Nephron progenitor cell (in vitro differentiated cells): ENCODE results near the gene IFT20.

Experiments used
- DNase-seq: peaks from one replicate; pipeline ENCODE4 v3.0.0; 2021
- H3K27ac Mint-ChIP-seq: 2 replicates; pipeline ENCODE4 v1.8.0; 2021; ENCODE audit warnings: mild to moderate bottlenecking, moderate library complexity, mixed read lengths
- H3K27me3 Mint-ChIP-seq: 2 replicates; pipeline ENCODE4 v1.8.0; 2021; ENCODE audit warnings: mild to moderate bottlenecking, low read depth, mixed read lengths; ENCODE audit not compliant: poor library complexity
- H3K36me3 Mint-ChIP-seq: 2 replicates; pipeline ENCODE4 v1.8.0; 2021; ENCODE audit warnings: low read depth, mixed read lengths
- H3K4me1 Mint-ChIP-seq: 2 replicates; pipeline ENCODE4 v1.8.0; 2021; ENCODE audit warnings: mixed read lengths
- H3K4me3 Mint-ChIP-seq: 2 replicates; pipeline ENCODE4 v1.8.0; 2021; ENCODE audit warnings: mild to moderate bottlenecking, moderate library complexity, mixed read lengths
- H3K9me3 Mint-ChIP-seq: 2 replicates; pipeline ENCODE4 v1.8.0; 2021; ENCODE audit warnings: mild to moderate bottlenecking, moderate library complexity, mixed read lengths
- CTCF ChIP-seq: fragments of 200-600 bp; sonication (generic); IDR thresholded peaks from 2 replicates; pipeline ENCODE4 v1.5.0; 2021; ENCODE audit warnings: antibody characterized with exemption

IFT20 gene

GRCh38 chr17:28327709-28328108 is 7.6 kb downstream of the IFT20 start:
- no peak overlapping the region for H3K4me3 Mint-ChIP-seq
- TF ChIP-seq CTCF, result no peak
- peaks cover 3% of the 10 kb centered on the region for H3K27me3 Mint-ChIP-seq
- peaks cover 32% of the 10 kb centered on the region for H3K36me3 Mint-ChIP-seq
- no peaks in the 10 kb centered on the region for H3K9me3 Mint-ChIP-seq
- H3K27ac Mint-ChIP-seq, result peak overlapping the region; percentile 63
- peaks cover 30% of the 10 kb centered on the region for H3K4me1 Mint-ChIP-seq
- DNase-seq, result no peak

GRCh38 chr17:28327031-28327607 is 8.2 kb downstream of the IFT20 start:
- Mint-ChIP-seq H3K4me3 (no peak overlapping the region), H3K27me3 (no peaks in the 10 kb centered on the region), H3K27ac (no peak overlapping the region), H3K4me1 (peaks cover 36% of the 10 kb centered on the region), H3K9me3 (no peaks in the 10 kb centered on the region), H3K36me3 (peaks cover 37% of the 10 kb centered on the region)
- no peak for DNase-seq
- TF ChIP-seq CTCF, result no peak

- H3K36me3 Mint-ChIP-seq, result peaks cover 45% of the 10 kb centered on the region
- no peak for TF ChIP-seq CTCF
- peaks cover 45% of the 10 kb centered on the region for H3K4me1 Mint-ChIP-seq
- no peaks in the 10 kb centered on the region for H3K9me3 Mint-ChIP-seq
- DNase-seq, result no peak
- H3K27ac Mint-ChIP-seq, result peak overlapping the region; percentile 46
- no peaks in the 10 kb centered on the region for H3K27me3 Mint-ChIP-seq
- H3K4me3 Mint-ChIP-seq, result no peak overlapping the region
These were observed 9.2 kb downstream of the IFT20 start for GRCh38 chr17:28326114-28326513.

- Mint-ChIP-seq H3K36me3 (peaks cover 54% of the 10 kb centered on the region), H3K9me3 (no peaks in the 10 kb centered on the region), H3K4me3 (no peak overlapping the region), H3K4me1 (peaks cover 54% of the 10 kb centered on the region), H3K27ac (peak overlapping the region; percentile 46), H3K27me3 (no peaks in the 10 kb centered on the region)
- no peak for DNase-seq
- no peak for TF ChIP-seq CTCF
These were observed 10.1 kb downstream of the IFT20 start for GRCh38 chr17:28325211-28325610.

GRCh38 chr17:28324781-28325180 is 10.5 kb downstream of the IFT20 start:
- Mint-ChIP-seq H3K27me3 (no peaks in the 10 kb centered on the region), H3K9me3 (no peaks in the 10 kb centered on the region), H3K4me3 (no peak overlapping the region), H3K27ac (peak overlapping the region; percentile 46), H3K4me1 (peaks cover 58% of the 10 kb centered on the region), H3K36me3 (peaks cover 55% of the 10 kb centered on the region)
- no peak for TF ChIP-seq CTCF
- DNase-seq, result no peak

- no peaks in the 10 kb centered on the region for H3K9me3 Mint-ChIP-seq
- DNase-seq, result no peak
- H3K27me3 Mint-ChIP-seq, result no peaks in the 10 kb centered on the region
- H3K36me3 Mint-ChIP-seq, result peaks cover 55% of the 10 kb centered on the region
- H3K27ac Mint-ChIP-seq, result peak overlapping the region; percentile 42
- TF ChIP-seq CTCF, result no peak
- H3K4me3 Mint-ChIP-seq, result no peak overlapping the region
- peaks cover 63% of the 10 kb centered on the region for H3K4me1 Mint-ChIP-seq
These were observed 11.0 kb downstream of the IFT20 start for GRCh38 chr17:28324267-28324745.
